Measurements from ENCODE around the gene HUS1.

The HUS1 gene

GRCh38 chr7:47915616-47915976 is 63.8 kb downstream of the HUS1 start:
- TF ChIP-seq ZNF558 (tag by site-specific recombination; IDR thresholded peaks at IDR 0.05) (no peak), GLI4 (tag by site-specific recombination; IDR thresholded peaks at IDR 0.05) (no peak), ZNF548 (tag by site-specific recombination; IDR thresholded peaks at IDR 0.05) (no peak), SCRT1 (tag by site-specific recombination; IDR thresholded peaks at IDR 0.05; ENCODE audit: borderline replicate concordance) (no peak), ZFP3 (tag by site-specific recombination; IDR thresholded peaks at IDR 0.05; ENCODE audit: low read depth) (no peak), ZNF561 (tag by site-specific recombination; IDR thresholded peaks at IDR 0.05; ENCODE audit: borderline replicate concordance) (no peak), ZBTB20 (tag by site-specific recombination; IDR thresholded peaks at IDR 0.05) (no peak)
- CTCF ChIA-PET, result interaction anchor here (1.1 to 2.1 kb wide), 3 partner anchors 19 to 24 kb away, joined by 3 to 9 read pairs (median 4); no protein-coding TSS in a partner anchor

DNA sequence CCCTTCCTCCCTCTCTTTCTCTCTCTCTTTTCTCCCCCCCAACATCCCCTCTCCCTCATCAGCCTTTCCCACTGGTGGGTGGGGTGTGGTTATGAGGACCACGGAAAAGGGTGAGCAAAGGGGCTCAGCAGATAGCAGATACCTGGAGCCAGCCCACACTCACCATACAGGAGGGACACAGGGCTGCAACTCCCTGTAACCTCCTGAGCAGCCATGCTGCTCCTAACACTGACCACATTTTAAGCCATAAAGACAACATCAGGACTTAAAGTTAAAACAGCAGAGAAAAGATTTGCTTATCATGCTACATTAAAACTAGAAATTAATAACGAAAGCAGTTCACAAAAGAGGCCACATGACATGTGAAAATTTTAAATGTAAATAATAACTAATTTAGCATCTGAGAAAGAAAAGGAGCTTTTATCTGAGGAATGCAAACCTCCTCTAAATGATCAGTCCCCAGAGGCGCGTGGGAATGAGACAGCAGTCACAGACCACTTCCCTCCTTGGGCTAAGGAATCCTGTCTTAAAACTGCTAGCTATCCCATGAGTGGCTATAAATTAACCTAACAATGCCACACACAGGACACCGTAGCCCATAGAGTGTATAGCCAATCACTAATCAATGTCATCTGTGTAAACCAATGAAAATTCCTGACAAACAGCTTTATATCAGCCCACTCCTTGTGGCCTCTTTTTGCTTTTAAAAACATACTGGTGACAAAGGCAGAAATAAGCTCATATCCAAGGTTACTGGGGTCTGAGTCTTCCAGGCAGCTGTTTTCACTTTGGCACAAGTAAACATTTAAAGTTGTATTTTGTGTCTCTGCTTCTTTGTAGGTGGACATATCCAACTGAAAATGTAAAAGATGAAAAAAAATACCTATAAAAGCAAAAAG is 64.4 kb downstream of the HUS1 start:
- ChIA-PET POLR2A (no interaction called here), CTCF (interaction anchor here (1.1 to 2.1 kb wide), 3 partner anchors 20 to 23 kb away, joined by 3 to 9 read pairs (median 4); no protein-coding TSS in a partner anchor)
- H3K27ac ChIP-seq (ENCODE audit: extremely low read depth, low read depth, low read length), result no peak overlapping the region
- no peaks in the 10 kb centered on the region for H3K4me1 ChIP-seq (ENCODE audit: control insufficient read depth, insufficient read depth, low read length)
- H3K9me3 ChIP-seq (ENCODE audit: control insufficient read depth, insufficient read depth, low read depth, low read length), result no peaks in the 10 kb centered on the region
- no peak overlapping the region for H3K4me3 ChIP-seq (ENCODE audit: low read depth, low read length)
- H3K36me3 ChIP-seq (ENCODE audit: control insufficient read depth in 2 of 2, insufficient read depth in 1 of 2, low read length in 2 of 2), result no peaks in the 10 kb centered on the region
- TF ChIP-seq SP3 (tag by site-specific recombination; IDR thresholded peaks at IDR 0.05), result no peak
- no peak for TF ChIP-seq ZNF366 (tag by site-specific recombination; conservative IDR thresholded peaks at IDR 0.05)
- no peak for TF ChIP-seq SETDB1 (IDR thresholded peaks at IDR 0.05; ENCODE audit: insufficient read length, low read length)
- TF ChIP-seq ZBTB1 (tag by site-specific recombination; IDR thresholded peaks at IDR 0.05), result no peak
- TF ChIP-seq KLF9 (tag by site-specific recombination; IDR thresholded peaks at IDR 0.05; ENCODE audit: low read depth), result no peak
- no peak for TF ChIP-seq ZSCAN5A (tag by site-specific recombination; IDR thresholded peaks at IDR 0.05)
- no peak for TF ChIP-seq ZNF416 (tag by site-specific recombination; IDR thresholded peaks at IDR 0.05)
- TF ChIP-seq ZNF623 (tag by site-specific recombination; IDR thresholded peaks at IDR 0.05), result no peak
- TF ChIP-seq ZNF670 (tag by site-specific recombination; IDR thresholded peaks at IDR 0.05; ENCODE audit: low read depth), result no peak
- no peak for TF ChIP-seq ZNF423 (tag by site-specific recombination; IDR thresholded peaks at IDR 0.05)
- TF ChIP-seq ZNF621 (tag by site-specific recombination; IDR thresholded peaks at IDR 0.05), result no peak
- no peak for TF ChIP-seq PRDM10 (tag by site-specific recombination; IDR thresholded peaks at IDR 0.05)
- TF ChIP-seq ZNF19 (tag by site-specific recombination; IDR thresholded peaks at IDR 0.05; ENCODE audit: low read depth), result no peak
- TF ChIP-seq ZNF660 (tag by site-specific recombination; IDR thresholded peaks at IDR 0.05), result no peak
- TF ChIP-seq ZNF350 (tag by site-specific recombination; IDR thresholded peaks at IDR 0.05), result no peak

More at GRCh38 chr7:47915616-47915976, 63.8 kb downstream of the HUS1 start:
- no peak overlapping the region for H3K4me3 ChIP-seq (ENCODE audit: low read depth, low read length)
- POLR2A ChIA-PET, result no interaction called here
- no peaks in the 10 kb centered on the region for H3K9me3 ChIP-seq (ENCODE audit: control insufficient read depth, insufficient read depth, low read depth, low read length)
- H3K4me1 ChIP-seq (ENCODE audit: control insufficient read depth, insufficient read depth, low read length), result no peaks in the 10 kb centered on the region
- H3K27ac ChIP-seq (ENCODE audit: extremely low read depth, low read depth, low read length), result no peak overlapping the region
- no peaks in the 10 kb centered on the region for H3K36me3 ChIP-seq (ENCODE audit: control insufficient read depth in 2 of 2, insufficient read depth in 1 of 2, low read length in 2 of 2)
